HG02759 (cell line): Measurements from ENCODE around the gene EHBP1.

Experiments
- ATAC-seq: cut with Tn5 transposase; IDR thresholded peaks from one replicate; pipeline ENCODE4 v1.9.1; 2021; ENCODE audit warnings: mild to moderate bottlenecking, moderate library complexity; ENCODE audit not compliant: unreplicated experiment

Gene EHBP1

DNA sequence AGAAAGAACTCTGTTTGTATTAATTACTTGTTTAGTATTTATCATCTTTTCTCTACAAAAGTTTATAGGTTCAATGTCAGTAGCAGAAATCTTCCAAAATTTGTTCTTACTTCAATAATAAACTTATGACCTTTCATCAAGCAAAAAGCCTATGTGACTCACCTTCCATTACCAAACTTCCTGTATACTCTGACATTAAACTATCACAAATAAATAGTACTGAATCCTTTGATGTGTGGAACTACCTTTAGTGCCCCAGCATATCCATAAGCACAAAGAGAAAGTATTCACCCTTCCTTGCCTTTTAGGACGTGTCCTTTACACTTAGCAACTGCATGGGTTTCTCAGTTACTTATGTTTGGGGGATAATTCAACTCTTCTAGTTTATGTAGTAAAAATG, 166.0 kb downstream of the EHBP1 start:
- ATAC-seq: no peak

DNA sequence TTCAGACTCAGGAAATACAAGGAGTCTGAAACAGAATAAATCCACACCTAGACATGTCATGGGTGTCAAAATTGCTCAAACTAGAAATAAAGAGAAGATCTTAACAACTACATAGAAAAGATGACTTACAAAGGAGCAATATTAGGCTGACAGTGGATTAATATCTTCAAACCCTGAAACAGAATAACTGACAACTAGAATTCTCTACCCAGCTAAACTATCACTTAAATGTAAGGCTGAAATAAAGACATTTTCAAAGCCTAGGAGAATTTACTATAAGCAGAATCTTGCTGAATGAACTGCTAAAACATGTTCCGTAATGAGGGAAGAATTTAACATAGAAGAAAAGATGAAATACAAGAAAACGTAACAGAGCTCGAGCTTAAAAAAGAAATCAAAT, 168.1 kb downstream of the EHBP1 start:
- no peak for ATAC-seq

DNA sequence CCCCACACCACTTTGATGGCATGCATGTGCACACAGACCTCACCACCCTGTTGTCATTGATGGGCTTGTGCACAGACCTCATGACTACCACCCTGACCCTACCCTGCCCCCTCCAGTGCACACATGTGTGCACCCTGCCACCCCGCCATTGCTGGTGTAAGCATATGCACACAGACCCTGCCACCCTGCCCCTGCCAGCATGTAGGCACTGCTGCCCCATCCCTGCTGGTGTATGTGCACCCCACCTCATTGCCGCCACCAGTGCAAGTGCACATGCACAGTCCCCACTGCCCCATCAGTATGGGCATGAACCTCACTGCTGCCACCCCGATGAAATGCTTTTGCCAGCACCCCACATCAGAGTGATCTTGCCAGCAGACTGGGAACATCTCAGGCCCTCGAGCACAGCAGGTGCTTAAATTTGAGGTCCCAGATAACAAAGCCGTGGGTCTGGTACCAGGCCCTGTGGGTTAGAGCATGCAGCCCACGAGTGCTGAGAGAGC, 169.4 kb downstream of the EHBP1 start:
- no peak for ATAC-seq

DNA sequence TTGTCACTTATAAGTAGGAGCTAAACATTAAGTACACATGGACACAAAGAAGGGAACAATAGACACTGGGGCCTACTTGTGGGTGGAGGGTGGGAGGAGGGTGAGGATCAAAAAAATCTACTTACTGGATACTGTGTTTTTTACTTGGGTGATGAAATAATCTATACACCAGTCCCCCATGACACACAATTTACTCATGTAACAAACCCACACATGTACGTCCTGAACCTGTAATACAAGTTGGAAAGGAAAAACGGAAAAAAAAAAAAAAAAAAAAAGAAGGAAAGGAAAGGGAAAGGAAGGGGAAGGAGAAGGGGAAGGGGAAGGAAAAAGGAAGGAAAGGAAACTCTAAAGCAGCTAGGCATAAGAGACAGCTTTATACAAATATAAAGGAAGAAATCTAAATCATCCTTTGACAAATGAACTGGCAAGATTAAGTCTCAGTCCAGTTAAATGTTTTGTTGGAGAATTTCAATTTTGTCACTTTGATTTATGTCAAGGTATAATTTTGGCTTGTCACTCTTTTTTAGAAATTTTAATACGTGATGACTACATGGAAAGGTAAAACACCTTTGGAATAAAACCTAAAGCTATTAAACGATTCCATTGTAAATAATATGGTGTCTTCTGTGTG, 175.8 kb downstream of the EHBP1 start:
- no peak for ATAC-seq

DNA sequence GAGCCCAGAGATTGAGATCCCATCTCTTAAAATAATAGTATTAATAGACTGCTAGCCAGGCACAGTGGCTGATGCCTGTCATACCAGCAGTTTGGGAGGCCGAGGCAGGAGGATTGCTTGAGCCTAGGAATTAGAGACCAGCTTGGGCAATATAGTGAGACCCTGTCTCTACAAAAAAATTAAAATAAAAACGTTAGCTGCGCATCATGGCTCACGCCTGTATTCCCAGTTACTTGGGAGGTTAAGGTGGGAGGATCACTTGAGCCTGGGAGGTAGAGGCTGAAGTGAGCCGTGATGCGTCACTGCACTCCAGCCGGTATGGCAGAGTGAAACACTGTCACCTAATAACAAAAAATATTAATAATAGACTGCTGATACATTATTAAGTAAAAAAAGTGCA, 178.1 kb downstream of the EHBP1 start:
- no peak for ATAC-seq

DNA sequence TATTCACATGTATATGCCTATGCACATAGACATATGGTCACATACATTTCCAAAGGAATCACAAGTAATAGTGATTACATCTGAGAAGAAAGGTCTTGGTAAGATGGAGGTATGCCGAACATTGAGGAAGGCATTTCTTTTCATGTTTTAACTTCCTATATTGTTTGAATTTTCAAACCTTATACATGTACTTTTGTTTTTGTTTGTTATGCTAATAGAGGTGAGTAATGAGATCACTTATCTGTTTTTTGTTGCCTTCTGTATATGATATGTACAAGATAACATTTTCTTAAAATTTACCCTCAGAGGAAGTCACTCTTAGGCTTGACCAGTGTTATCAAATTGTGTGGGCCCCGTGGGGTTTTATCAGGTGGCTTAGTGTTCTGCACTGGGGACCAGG, 178.6 kb downstream of the EHBP1 start:
- no peak for ATAC-seq

DNA sequence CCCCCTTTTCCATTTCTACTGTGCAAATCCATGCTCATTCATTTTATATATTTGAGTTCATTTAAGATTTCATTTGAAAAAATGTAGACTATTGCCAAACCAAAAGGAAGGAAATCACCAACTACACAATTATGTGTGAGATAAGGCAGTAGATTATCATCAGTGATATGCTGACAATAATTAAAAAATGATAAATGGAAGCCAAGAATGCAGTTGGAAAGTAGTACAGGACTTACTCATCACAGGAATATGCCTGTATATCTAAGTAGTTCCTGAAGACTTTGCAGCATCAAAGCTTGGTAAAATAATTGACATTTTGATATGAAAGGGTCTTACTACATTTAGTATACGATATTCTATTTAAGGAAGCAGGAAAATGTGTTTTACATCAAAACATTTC, 179.0 kb downstream of the EHBP1 start:
- ATAC-seq: no peak

DNA sequence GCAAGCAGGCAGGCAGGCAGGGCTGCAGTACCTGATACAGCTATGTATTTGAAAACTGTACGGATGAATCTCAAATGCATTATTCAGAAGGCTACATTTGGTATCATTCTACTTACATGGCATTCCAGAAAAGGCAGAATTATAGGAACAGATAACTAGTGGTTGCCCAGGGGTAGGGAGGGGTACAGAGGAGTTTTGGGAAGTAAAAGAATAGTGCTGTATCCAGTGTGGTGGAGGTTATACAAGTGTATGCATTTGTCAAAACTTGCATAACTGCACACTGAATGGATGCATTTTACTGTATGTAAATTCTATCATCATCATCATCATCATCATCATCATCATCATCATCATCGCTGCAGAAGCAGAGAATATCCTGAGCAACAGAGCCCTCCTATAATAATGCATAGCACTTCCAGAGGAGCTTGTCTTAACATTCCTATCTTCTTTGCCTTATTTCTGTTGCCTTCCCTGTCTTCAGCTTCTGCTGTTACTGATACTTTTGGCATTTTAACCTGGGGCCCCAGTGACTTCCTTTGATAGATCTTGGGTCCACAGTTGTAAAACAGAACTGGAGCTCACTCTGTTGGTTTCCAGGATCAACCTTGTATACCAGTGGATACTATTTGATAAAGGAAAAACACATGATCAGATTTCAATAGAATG, 189.6 kb downstream of the EHBP1 start:
- ATAC-seq: no peak

DNA sequence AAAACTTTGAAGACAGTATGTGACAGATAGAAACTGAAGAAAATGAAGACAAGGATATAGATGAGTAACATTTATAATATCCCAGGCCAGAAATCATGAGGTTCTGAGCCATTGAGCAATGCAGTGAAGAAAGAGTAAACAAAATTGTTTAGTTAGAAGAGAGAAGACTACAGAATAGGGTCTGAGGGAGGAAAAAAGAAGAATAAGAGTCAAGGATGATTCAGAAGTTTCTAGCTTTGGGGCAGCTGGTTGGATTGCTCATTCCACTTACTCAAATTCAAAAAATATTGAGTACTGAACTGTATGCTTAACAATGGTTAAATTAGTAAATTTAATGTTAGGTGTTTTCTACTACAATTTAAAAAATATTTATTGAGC, 190.1 kb downstream of the EHBP1 start:
- no peak for ATAC-seq

DNA sequence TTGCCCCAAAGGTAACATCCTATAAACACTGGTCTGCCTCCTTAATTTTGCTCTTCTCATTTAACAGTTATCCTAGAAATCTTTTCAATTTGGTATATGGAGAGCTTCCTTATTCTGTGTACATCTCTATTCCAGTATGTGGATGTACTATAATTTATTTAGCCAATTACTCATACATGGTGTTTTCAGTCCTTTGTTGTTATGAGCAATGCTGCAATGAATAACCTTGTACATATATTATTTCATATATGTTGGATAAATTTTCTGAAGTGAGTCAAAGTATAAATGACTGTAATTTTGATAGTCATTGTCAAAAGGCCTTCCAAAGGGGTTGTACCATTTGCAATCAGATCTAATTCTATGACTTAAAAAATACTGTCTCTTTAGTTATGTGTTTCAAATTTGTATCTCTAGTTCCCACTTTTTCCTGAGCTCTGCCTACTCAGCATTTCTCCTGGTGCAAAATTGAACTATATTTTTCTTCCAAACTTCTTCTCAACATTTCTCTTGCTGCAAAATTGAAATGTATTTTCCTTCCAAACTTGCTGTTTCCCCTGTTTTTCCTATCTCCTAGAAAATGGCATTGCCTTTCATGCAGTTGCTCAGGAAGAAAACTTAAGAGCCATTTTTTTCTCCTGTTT, 191.8 kb downstream of the EHBP1 start:
- no peak for ATAC-seq

DNA sequence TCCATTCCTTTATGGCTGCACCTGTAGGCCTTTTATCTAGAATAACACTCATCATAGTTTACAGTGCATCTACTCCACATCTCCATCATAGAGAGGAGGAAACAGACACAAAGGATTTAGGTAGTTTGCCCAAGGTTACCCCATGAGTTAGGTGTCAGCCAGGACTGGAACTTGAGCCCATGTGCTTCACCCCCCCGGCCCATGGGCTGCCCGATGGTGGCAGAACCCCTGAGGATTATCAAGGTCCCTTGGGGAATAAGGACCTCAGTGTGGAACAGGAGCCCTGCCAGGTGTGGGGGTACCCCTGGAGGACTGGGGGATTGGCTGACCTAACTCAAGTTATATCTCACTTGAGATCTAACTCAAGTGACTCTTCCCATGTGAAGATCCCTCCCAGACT, 198.8 kb downstream of the EHBP1 start:
- no peak for ATAC-seq

DNA sequence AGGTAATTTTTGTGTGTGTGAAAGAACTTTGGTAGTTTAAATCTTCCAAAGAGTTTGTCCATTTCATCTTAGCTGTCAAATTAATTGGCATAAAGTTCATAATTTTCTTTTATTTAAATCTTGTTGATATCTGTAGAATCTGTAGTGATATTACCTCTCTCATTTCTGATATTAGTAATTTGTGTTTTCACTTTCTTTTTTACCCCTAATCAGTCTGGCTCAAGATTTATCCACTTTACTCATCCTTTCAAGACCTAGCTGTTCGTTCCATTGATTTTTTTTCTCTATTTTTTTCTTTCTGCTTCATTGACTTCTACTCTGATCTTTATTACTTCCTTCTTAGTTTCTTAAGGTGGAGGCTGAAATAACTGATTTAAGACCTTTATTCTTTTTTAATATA, 202.6 kb downstream of the EHBP1 start:
- no peak for ATAC-seq

DNA sequence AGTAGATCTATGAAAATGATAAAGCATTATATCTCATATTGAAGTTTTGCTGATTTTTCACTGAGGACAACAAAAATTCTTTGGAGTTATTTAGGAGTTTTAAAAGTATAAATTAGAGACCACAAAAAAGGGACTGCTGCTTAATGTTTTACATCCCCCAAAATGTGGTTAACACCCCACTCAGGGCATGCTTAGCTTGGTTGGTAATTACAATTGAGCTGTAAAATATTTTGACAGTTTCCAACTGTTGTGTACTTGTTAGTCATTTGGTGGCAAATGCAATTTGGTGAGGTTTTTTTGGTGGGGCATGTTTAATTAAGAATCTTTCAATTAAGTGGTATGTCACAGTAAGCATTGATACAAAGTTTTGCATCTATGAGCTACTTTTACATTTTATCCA, 207.8 kb downstream of the EHBP1 start:
- ATAC-seq: no peak

DNA sequence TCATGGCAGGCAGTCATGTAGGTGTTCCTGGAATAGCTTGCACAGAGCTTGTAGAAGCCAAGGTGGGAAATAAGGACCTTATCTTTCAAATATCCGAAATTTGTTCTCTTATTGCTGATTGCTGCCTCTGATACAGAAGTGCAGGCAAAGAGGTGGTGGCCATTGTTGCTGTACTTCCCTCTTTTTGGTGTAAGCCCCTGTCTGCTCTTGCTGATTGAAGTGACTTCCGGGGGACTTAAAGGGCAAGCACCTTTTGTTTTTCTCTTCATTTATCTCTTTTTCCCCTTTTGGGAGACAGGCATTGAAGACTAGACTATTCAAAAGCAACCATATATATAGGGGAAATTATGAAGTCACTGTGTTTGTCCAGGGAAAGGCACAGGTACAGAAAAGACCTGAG, 213.5 kb downstream of the EHBP1 start:
- ATAC-seq: no peak

DNA sequence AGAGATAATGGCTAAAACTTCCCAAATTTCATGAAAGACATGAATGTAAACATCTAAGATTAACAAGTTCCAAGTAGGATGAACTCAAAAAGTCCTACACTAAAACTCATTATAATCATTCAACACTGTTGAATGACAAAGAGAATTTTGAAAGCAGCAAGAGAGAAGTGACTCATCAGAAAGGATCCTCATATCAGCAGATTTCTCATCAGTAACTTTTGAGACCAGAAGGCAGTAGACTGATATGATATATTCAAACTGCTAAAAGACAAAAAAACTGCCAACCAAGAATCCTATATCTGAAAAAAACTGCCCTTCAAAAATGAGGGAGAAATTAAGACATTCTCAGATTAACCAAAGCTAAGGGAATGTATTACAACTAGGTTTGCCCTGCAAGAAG, 214.6 kb downstream of the EHBP1 start:
- no peak for ATAC-seq

DNA sequence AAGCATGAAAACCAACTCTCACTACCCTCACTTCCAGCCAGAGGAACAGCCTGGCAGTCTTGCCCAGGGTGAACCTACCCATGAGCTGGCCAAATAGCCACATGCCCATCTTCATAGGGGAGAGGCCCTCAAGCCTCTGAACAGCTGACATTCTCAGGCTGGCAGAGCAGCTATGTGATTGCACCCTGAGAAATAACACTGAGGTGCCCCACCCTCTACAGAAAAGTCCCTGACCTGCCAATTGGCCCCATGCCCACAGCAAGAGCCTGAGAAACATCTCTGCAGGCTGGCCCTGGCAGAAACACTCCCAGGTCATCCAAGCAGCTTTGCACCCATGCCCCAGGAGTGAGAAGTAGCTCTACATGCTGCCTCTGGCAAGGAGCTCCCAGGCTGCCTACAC, 217.7 kb downstream of the EHBP1 start:
- ATAC-seq: no peak

DNA sequence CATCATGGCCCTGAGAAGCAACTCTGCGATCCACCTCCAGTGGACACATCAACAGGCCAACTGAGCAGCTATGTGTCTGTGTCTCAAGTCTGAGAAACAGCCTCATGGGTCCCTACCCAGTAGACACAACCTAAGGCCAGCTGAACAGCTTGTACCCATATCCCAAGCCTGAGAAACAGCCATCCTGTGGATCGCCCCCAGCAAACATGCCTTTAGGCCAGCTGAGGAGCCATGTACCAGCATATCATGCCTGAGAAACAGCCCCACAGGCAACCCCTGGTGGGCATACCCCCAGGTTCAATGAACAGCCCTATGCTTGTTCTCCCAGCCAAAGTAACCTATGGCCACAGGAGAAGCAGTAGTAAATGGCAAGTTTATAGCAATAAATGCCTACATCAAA, 218.4 kb downstream of the EHBP1 start:
- ATAC-seq: no peak

DNA sequence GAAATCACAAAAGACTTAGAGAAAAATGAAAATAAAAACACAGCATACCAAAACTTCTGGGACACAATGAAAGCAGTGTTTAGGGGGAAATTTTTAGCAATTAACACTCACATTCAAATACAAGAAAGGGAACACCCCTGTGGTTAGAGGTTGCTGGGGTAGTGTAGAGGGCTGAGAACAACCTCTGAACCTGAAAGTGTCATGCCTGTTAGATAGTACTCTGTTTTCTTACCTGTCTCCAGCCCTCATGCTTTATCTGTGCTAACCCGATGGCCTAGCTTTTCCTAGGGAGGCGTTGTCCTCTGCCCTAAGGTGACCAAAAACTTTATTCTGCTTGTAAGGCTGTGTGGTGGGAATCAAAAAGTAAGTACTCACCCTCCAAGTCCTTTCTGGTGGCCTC, 222.5 kb downstream of the EHBP1 start:
- ATAC-seq: no peak

DNA sequence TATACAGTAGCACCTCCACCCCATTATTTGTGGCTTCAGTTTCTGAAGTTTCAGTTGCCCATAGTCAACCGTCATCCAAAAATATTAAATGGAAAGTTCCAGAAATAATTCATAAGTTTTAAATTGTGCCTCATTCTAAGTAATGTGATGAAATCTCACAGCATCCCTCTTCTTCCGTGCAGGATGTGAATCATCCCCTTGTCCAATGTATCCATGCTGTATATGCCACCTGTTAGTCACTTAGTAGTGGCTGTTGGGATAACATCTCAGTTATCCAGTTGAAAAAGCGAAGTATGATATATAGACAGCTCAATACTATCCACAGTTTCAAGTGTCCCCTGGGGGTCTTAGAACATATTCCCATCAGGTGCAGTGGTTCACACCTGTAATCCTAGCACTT, 226.0 kb downstream of the EHBP1 start:
- ATAC-seq: no peak

DNA sequence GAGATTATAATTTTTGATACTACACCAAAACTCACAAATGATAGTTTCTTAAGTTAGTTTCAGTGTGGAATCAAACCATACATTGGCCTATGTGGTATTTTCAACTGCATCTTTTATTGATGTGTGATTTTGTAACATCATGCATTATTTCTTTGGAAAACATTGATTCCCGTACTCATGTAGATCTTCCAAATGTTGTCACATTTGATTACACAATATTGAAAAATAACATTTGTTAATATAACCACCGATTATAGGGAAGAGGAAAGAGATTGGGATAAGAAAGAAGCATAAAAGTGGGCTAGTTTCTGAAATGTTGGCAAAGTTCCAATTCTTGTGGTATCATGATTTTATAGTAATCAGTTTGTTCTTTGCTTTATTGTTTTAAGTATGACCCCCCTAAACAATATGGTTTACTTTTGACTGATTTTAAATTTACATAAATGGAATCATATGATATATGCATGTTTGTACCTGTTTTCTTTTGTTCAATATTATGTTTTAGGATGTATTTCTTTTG, 227.9 kb downstream of the EHBP1 start:
- no peak for ATAC-seq

DNA sequence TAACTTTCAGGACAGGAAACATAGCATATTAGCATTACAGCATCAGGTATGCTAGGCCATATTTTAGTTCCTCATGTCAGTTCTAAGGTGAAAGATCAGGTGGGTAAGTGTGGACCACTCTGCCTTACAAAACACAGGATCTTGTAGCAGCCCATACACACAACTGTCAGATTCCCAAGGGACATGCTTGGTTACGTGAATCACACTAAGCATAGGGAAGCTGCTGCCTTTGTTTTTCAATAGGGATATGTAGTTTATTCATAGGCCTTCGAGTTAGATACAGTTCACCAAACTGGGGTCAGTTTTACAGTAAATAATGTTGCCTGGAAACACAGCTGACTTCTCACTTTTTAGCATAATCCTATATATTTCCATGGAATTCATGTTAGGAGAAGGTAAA, 229.0 kb downstream of the EHBP1 start:
- ATAC-seq: no peak

DNA sequence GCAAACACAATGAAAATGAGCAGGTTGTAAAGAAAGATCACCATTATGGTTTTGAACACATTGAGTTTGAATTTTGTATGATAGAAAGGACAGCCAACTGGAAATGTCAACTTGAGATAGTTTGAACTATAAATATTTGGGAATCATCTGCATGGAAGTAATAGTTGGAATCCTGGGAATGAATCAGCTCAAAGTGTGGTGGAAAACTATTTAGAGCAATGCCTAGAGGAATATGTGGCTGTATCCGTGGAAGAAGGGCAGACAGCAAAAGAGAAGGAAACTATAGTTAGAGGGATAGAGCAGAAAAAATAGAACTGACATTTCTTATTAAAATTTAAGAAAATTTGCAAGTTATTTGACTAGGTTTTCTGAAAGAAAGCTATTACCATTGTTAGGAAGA, 232.6 kb downstream of the EHBP1 start:
- ATAC-seq: no peak
